HG02981 (cell line): Measurements from ENCODE around the gene IMMT.
"Not testable (repeated sequence)": the region's sequence is repeated elsewhere in the genome, so short reads cannot be mapped to it uniquely, and the experiment has no call there.

Source experiments
- ATAC-seq: cut with Tn5 transposase; IDR thresholded peaks from one replicate; pipeline ENCODE4 v1.9.1; 2021; ENCODE audit warnings: mild to moderate bottlenecking, moderate library complexity; ENCODE audit not compliant: unreplicated experiment

The IMMT gene

GRCh38 chr2:86202336-86202692, 7.1 kb upstream of the IMMT start:
- ATAC-seq, result no peak

DNA sequence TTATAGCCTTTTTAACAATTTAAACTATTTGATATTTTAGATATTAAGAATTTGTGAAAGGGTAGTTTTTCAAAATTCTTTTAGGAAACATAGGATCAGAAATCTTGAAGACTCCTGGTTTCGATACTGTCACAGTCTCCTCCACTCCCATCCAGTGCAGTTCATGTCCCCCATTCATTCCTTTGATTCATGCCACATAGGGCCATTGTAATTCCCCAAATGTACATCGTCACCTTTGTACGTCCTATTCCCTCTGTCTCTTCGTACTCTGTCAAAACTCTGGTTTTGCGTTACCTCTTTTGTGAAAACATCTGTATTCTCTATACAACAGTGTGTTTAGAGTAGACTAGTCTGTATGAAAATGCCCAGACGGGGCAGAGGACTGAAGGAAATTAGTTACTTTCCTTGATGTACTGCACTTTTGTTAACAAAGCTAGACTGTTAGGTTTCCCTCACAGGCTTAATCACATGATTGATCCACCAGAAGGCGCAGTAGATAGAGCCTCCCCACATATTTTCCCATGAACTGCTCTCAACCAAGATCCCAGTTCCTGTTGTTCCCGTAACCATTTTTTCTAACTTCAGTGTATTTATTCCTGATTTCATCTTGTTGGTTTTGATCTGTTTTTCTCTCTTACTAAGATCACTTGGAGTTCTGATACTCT, 6.5 kb upstream of the IMMT start:
- no peak for ATAC-seq

DNA sequence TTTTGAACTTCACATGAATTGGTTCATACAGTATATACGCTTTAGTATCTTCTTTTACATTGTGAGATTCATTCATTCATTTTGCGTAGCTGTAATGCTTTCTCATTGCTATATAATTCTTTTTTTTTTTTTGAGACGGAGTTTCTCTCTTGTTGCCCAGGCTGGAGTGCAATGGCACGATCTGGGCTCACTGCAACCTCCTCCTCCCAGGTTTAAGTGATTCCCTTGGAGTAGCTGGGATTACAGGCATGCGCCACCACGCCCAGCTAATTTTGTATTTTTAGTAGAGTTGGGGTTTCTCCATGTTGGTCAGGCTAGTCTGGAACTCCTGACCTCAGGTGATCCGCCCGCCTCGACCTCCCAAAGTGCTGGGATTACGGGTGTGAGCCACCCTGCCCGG, 5.3 kb upstream of the IMMT start:
- ATAC-seq, result not testable (repeated sequence)

DNA sequence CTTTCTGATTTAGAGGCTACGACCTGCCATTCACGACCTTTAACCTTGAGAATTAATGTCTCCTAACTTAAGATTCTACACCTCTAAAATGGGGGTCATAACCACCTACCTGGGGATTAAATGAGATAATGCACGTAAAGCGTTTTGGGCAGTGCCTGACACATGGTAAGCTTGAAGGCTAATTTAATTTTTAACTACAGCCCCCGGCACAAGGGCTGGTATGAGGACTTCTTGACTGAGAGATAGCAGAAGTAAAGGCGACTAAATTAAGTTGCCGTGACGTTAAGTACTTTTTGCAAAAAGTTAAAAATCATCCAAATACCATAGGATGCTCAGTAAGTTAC, 4.5 kb upstream of the IMMT start:
- no peak for ATAC-seq

GRCh38 chr2:86195808-86196387, 636 bp upstream of the IMMT start:
- ATAC-seq, result no peak

DNA sequence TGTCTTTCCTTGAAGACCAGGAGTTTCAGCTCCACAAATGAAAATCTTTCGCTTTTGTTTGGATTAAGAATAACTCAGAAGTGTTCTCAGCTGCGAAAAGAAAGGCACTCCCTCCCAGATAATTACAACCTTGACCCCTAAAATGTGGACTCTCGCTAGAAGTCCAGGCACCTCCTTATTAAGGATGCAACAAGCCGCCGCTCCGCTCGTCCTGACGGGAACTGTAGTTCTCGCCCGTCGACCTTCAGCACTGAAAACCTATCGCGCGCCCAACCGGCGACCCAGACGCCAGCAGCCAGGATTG, 559 bp downstream of the IMMT start:
- no peak for ATAC-seq

DNA sequence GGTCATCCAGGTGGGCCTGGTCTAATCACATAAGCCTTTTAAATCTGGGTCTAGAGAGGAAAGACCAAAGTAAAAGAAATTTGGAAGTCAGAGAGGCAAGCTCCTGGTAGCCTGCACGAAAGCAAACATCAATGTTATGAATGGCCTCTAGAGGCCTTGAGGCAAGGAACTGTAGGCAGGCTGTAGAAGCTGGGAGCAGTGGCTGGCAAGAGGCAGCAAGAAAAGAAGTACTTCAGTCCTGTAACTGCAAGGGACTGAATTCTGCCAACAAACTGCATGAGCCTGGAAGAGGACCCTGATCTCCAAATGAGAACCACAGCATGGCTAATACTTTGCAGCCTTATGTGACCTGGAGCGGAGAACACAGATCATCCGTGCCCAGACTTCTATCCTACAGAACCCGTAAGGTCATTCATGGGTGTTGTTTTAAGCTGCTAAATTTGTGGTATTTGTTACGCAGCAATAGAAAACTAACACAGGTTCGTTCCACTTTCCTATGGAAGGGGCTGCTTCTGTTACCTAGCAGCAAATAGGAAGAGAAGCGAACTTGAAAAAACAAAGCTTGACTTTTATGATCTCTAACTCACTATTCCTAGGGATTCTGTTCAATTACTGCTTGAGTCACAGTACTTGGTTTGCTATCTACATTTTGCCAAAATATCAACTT, 1.2 kb downstream of the IMMT start:
- no peak for ATAC-seq

GRCh38 chr2:86189782-86190416, 5.4 kb downstream of the IMMT start:
- ATAC-seq, result no peak

- no peak for ATAC-seq
These were observed 8.8 kb downstream of the IMMT start for GRCh38 chr2:86186431-86186830.

- ATAC-seq, result no peak
These were observed 9.6 kb downstream of the IMMT start for GRCh38 chr2:86185517-86186212.

GRCh38 chr2:86176597-86176996, 18.7 kb downstream of the IMMT start:
- no peak for ATAC-seq

DNA sequence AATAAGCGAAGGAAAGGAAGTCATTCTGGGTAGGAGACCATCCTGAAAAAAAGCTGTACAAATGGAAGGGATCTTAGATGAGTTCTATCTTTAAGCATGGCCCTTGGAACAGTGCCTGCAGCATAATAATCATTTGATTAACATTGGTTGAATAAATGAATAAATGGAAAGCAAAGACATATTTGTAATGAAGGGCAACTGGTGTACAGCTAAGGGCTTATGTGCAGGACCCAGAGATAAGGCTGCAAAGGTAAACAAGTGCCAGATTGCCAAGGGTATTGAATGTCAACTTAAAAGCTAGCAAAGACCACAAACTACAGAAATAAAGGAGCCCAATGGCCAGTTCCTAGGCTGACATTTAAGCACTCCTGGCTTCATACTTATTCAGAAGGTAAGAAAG, 19.4 kb downstream of the IMMT start:
- no peak for ATAC-seq

DNA sequence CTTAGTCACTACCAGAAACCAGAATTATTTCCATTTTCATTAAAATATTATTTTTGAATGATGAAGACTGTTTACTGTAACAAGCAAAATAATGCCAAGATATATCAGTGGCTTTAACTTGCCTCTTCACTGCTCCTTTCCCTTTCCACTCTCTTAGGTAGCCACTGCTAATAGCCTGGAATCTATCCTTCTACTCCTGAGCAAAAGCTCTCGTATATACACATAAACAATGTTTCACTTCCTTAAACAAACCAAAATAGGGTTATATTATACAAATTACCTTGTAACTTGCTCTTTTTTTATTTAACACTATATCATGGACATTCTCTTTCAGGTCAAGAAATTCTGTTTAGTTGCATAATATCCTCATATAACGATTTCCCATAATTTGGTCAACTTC, 20.8 kb downstream of the IMMT start:
- ATAC-seq, result no peak

- ATAC-seq, result no peak
These were observed 22.7 kb downstream of the IMMT start for GRCh38 chr2:86172610-86173009.

- no peak for ATAC-seq
These were observed 24.0 kb downstream of the IMMT start for GRCh38 chr2:86171295-86171694.

DNA sequence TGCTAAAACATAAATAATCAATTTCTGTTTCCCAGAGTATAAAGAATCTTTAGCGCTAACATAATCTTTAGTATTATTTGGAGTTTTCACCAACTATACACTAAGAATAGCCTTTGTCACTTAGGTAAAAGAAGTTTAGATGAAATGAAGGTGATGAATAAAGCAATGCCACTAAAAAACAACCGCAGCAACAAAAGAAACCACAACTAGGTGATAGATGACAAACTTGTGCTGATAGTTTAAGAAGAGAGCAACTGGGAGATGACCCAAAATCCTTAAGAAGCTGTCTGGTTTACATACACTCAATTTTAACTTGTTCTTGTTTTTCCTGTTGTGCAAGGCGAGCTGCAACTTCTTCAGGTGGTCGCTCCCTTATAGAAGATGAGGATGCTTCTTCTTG, 24.8 kb downstream of the IMMT start:
- no peak for ATAC-seq

DNA sequence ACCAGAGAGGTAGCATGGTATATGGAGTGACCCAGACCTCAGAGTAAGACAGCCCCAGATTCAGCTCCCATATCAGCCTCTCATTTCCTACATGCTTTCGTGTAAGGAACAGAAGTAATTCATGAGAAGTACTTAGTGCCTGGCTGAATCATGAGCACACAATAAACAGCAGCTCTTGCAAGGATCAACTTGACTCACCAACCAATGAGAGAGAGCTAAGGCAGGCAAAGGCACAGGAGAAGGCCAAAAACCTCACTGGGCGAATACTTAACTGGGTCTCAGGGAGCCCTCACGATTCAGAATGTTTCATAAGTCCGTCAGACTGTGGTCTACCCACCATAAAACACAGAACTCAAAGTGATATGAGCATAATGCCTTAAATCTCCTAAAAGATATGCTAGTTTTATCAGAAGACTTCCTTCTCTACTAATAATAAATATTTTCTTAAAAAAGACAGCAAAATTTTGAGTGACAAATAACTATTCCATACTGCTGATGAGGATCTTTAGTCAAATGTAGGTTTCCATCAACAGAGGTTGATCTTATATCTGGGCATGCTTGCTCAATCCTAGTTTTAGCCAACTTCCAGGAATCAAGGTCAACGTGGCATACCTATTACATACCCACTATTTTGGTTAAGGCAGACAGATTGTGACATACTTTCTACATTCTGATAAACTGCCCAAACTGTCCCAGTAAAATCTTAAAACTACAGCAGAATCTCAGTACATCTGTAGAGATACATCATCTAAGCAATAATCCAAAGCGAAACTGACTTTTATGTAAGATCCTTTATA, 34.9 kb downstream of the IMMT start:
- ATAC-seq, result no peak

- no peak for ATAC-seq
These were observed 37.0 kb downstream of the IMMT start for GRCh38 chr2:86158286-86158685.

- no peak for ATAC-seq
These were observed 38.2 kb downstream of the IMMT start for GRCh38 chr2:86157009-86157556.

- ATAC-seq, result no peak
These were observed 44.8 kb downstream of the IMMT start for GRCh38 chr2:86150502-86150901.

DNA sequence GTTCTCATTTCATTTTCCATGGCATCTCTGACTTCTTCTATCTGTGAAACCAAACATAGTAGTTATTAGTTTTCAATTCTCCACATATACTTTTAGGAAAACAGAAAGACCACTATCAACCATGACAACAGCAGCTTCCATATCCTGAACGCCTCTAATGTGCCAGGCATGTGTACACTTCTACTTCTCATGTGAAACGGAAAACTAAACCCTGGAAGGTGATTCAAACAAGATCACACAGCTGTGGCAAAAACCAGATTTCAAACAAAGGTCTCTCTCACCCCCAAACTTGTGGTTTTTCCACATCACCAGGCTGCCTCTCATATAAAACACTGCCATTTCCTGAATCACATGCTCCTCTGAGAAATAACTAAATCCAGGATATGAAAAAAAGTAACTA, 47.5 kb downstream of the IMMT start:
- no peak for ATAC-seq
